ENCODE results near the gene SHF. TPM values are rescaled to one million over a fixed set of nuclear protein-coding genes. Genes with fewer than 3 reads are reported as not detected.

Gene SHF
- total and polyA plus RNA-seq, 2 donors (not counting 3 experiments of a cell fraction or from before 2014, with no cell fraction given) = 2.8 to 5.2 TPM

DNA sequence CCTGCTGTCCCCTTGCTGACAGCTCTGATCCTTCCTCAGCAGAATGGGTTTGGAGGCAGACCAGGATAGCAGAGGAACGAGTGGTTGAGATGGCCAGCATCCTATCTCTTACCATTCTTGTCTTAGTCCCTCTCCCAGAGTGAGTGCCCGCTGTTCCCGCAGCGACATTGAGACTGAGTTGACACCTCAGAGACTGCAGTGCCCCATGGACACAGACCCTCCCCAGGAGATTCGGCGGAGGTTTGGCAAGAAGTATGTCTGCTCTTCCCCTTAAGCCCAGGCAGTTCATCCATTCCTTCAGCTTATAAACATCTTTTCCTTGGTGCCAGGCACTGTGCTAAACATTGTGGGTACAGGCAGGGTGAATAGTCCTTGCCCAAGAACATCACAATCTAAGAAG is 36.8 kb downstream of the SHF start:
- POLR2A ChIA-PET = no interaction called here
- no peaks in the 10 kb centered on the region for H3K36me3 ChIP-seq (ENCODE audit: control insufficient read depth in 2 of 2, extremely low read depth in 1 of 2, insufficient read depth in 2 of 2, low read length in 2 of 2)
- no peak overlapping the region for H3K9ac ChIP-seq (replicated peaks; ENCODE audit: extremely low read depth, insufficient read depth, low read length)
- intact Hi-C loops (cut with micrococcal nuclease) (no loop called here), dilution Hi-C loops (cut with MboI; ENCODE audit: extremely low pct_ligation_motif_present, low sequenced_read_pairs) (no loop called here)
- no peaks in the 10 kb centered on the region for H3K27me3 ChIP-seq (ENCODE audit: control insufficient read depth in 2 of 2, insufficient read depth in 2 of 2, low read length in 2 of 2)
- TF ChIP-seq POLR2A (IDR thresholded peaks at IDR 0.05; ENCODE audit: low read depth, low read length) = no peak
- no peak for TF ChIP-seq EZH2 (IDR thresholded peaks at IDR 0.05; ENCODE audit: borderline replicate concordance, low read depth, low read length, severe bottlenecking)
- TF ChIP-seq FOS (IDR thresholded peaks at IDR 0.05; ENCODE audit: borderline replicate concordance, insufficient read depth, low read length) = no peak
- TF ChIP-seq, protein P1, sequence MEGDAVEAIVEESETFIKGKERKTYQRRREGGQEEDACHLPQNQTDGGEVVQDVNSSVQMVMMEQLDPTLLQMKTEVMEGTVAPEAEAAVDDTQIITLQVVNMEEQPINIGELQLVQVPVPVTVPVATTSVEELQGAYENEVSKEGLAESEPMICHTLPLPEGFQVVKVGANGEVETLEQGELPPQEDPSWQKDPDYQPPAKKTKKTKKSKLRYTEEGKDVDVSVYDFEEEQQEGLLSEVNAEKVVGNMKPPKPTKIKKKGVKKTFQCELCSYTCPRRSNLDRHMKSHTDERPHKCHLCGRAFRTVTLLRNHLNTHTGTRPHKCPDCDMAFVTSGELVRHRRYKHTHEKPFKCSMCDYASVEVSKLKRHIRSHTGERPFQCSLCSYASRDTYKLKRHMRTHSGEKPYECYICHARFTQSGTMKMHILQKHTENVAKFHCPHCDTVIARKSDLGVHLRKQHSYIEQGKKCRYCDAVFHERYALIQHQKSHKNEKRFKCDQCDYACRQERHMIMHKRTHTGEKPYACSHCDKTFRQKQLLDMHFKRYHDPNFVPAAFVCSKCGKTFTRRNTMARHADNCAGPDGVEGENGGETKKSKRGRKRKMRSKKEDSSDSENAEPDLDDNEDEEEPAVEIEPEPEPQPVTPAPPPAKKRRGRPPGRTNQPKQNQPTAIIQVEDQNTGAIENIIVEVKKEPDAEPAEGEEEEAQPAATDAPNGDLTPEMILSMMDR (IDR thresholded peaks at IDR 0.05; ENCODE audit: extremely low read depth in 1 of 2, insufficient read depth in 1 of 2, low read depth in 1 of 2, low read length in 2 of 2) = no peak
- TF ChIP-seq MYC (IDR thresholded peaks at IDR 0.05; ENCODE audit: low read depth, low read length) = no peak
- TF ChIP-seq GATA2 (IDR thresholded peaks at IDR 0.05; ENCODE audit: insufficient read depth, insufficient read length, low read depth, low read length) = no peak
- TF ChIP-seq, protein P2, sequence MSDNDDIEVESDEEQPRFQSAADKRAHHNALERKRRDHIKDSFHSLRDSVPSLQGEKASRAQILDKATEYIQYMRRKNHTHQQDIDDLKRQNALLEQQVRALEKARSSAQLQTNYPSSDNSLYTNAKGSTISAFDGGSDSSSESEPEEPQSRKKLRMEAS (IDR thresholded peaks at IDR 0.05; ENCODE audit: insufficient read depth, insufficient read length) = no peak
- no peak for TF ChIP-seq JUN (IDR thresholded peaks at IDR 0.05; ENCODE audit: borderline replicate concordance, insufficient read depth, insufficient read length, low read depth)
- TF ChIP-seq POLR2AphosphoS5 (IDR thresholded peaks at IDR 0.05; ENCODE audit: insufficient read depth, low read depth, low read length) = no peak
- no peaks in the 10 kb centered on the region for H3K9me1 ChIP-seq (replicated peaks; ENCODE audit: control insufficient read depth, extremely low read depth, insufficient read depth, low read length)
- H3K9me3 ChIP-seq (replicated peaks; ENCODE audit: control insufficient read depth, insufficient read depth, low read length) = no peaks in the 10 kb centered on the region
- H3K4me2 ChIP-seq (ENCODE audit: insufficient read depth, low read length) = no peak overlapping the region
- CTCF ChIA-PET = no interaction called here
- no peak overlapping the region for H3K27ac ChIP-seq (ENCODE audit: insufficient read depth, low read depth, low read length)
- no peaks in the 10 kb centered on the region for H3K79me2 ChIP-seq (ENCODE audit: control insufficient read depth, insufficient read depth, low read length)
- H4K20me1 ChIP-seq (replicated peaks; ENCODE audit: control insufficient read depth, extremely low read depth, insufficient read depth, low read length) = no peaks in the 10 kb centered on the region
- H3K4me1 ChIP-seq (ENCODE audit: control insufficient read depth, extremely low read depth, insufficient read depth, low read length) = peaks cover 2% of the 10 kb centered on the region
- H3K4me3 ChIP-seq (replicated peaks in 1 of 3; ENCODE audit: insufficient read depth in 1 of 3, low read depth in 1 of 3, low read length in 3 of 3) = no peak overlapping the region
- no TSS peak for BruUV-seq (replicated peaks)
- H2AFZ ChIP-seq (ENCODE audit: low read depth, low read length) = no peak overlapping the region
- no peak for DNase-seq (ENCODE audit: low read depth, low spot score)
- FAIRE-seq = no peak

Data from endothelial cell of umbilical vein (primary cell).